ENCODE data around the gene PTPRN.

PTPRN gene

DNA sequence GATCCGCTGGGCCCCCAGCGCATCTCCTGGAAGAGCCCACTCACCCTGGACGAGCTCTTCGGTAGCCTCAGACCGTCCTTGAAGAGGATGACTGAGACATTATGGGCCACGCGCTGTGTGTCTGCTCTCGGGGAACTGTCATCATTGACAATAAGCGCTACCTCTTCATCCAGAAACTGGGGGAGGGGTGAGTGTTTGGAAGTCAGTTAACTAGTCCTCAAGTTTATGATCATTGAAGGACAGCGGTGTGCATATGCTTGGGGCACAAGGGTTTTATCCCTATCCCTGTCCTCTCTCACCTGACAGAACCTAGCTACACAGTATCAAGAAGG, 63.3 kb downstream of the PTPRN start:
- no peak for DNase-seq (ENCODE audit: low spot score)

DNA sequence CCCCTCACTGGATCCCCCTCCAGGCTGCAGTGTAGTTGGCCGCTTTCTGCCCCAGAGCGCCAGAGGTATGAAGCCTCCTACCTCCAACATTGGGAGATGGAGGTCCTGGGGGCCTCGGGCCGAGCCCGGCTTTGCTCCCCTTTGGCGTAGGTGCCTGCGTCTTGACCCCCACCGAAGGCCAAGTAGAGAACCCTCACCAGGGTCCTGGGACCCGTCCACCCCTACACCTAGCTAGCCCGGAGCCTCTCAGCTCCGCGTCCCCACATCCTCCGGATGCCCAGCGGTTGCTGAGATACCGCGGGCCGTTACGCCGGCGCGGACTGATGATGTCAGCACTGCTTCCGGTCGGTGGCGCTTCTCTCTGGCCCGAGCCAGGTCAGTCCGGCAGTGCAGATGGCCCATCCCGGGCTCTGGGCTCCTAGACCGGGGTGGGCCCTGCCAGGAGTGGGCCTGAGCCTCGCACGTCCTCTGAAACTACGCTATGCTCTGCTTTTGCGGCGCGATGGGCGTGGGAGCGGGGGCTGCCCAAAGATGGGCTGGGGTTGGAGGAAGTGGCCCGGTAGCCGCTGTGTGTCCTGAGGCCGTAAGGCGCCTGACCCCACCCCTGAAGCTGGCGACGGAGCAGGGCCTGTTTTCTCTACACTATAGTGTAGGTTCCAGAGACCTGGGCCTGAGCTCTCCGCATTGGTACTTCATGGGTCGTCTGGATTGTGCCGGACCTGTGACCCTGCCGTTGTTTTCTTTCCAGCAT, 63.9 kb downstream of the PTPRN start, which contains the start of the genes GLB1L and STK16:
Gene GLB1L (minus strand): TSS at position 297 of the 751 bp plus-strand sequence. CDS start 1,871 bp downstream, outside the sequence.
Gene STK16 (plus strand): TSS at position 332 of the 751 bp plus-strand sequence. CDS start 521 bp downstream, outside the sequence.
- DNase-seq (ENCODE audit: low spot score), result peak; percentile 91

DNA sequence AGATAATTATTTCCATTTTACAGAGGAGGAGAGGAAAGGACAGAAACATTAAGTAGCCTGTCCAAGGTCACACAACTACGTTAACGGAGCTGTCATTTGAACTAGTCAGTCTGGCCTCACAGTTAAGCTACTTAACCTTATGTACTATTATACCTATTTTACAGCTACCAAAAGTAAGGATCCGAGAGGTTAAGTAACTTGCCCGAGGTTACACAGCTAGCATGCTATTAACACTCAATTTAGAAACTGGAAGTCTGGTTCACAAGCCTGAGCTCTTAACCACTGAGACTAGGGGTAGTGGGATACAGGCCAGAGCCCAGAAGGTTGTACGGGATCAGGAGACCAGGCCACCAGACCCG, 64.4 kb downstream of the PTPRN start:
- no peak for DNase-seq (ENCODE audit: low spot score)

- no peak for DNase-seq (ENCODE audit: low spot score)
These were observed 65.9 kb downstream of the PTPRN start for GRCh38 chr2:219243291-219243761.

Small RNA genes lying within 50 kb of the gene (small RNA-seq; reads per million reads assigned to genes)
- gene AC053503.3, result 0 reads per million in 2 experiments
- 0.16 to 2.5 reads per million in 2 experiments for gene MIR153-1
